K562 (cell line): ENCODE results near the gene MRPL58. TPM values are rescaled to one million over a fixed set of nuclear protein-coding genes. Genes with fewer than 3 reads are reported as not detected.
A peak's percentile ranks its signal among the peaks of the same experiment; 100 is the strongest.

Source experiments
- CBFB ChIP-seq: sonication (generic); formaldehyde crosslinking; IDR thresholded peaks from 2 replicates; pipeline ENCODE4 v1.4.0; 2020; ENCODE audit warnings: mild to moderate bottlenecking, missing genetic modification reagents
- CTBP1 ChIP-seq: fragments of 450-650 bp; IDR thresholded peaks from 2 replicates; pipeline ENCODE4 v1.6.1; 2016; ENCODE audit warnings: borderline replicate concordance
- DMBX1 ChIP-seq: fragments of 250-450 bp; sonication (Bioruptor Pico); IDR thresholded peaks from 2 replicates; pipeline ENCODE4 v1.8.0; 2022; ENCODE audit warnings: inconsistent platforms, mild to moderate bottlenecking, moderate library complexity, borderline replicate concordance
- HDAC1 ChIP-seq, 2 experiments: fragments of 450-650 bp; IDR thresholded peaks; 2 replicates each; pipeline ENCODE4 v1.6.1; 2016 to 2017; ENCODE audit warnings: inconsistent platforms in 1 of 2, mild to moderate bottlenecking in 1 of 2, moderate library complexity in 1 of 2
- KLF16 ChIP-seq: IDR thresholded peaks from 2 replicates; pipeline ENCODE4 v1.6.1; 2016; ENCODE audit warnings: antibody characterized with exemption
- L3MBTL2 ChIP-seq: fragments of 450-650 bp; IDR thresholded peaks from 2 replicates; pipeline ENCODE4 v1.6.1; 2016; ENCODE audit warnings: mild to moderate bottlenecking, moderate library complexity
- MAFF ChIP-seq: IDR thresholded peaks from 2 replicates; pipeline ENCODE4 v1.6.1; 2012; ENCODE audit warnings: low read length, improper control_type of control experiment
- MLLT1 ChIP-seq, 2 experiments: fragments of 450-650 bp; IDR thresholded peaks; 2 replicates each; pipeline ENCODE4 v1.6.1; 2016
- NFYB ChIP-seq: IDR thresholded peaks from 2 replicates; pipeline ENCODE4 v1.6.1; 2011; ENCODE audit warnings: mild to moderate bottlenecking, moderate library complexity; ENCODE audit not compliant: insufficient read length; ENCODE audit errors: extremely low read depth
- NRF1 ChIP-seq, 2 experiments: fragments of 450-650 bp; IDR thresholded peaks in 1 of 2; conservative IDR thresholded peaks in 1 of 2; 2 replicates each; pipeline ENCODE4 v1.6.1; 2014; ENCODE audit warnings: mild to moderate bottlenecking in 2 of 2
- PKNOX1 ChIP-seq: fragments of 450-650 bp; IDR thresholded peaks from 2 replicates; pipeline ENCODE4 v1.6.1; 2016
- PURB ChIP-seq: sonication (generic); formaldehyde crosslinking; IDR thresholded peaks from 2 replicates; pipeline ENCODE4 v1.9.0; 2021; ENCODE audit warnings: low read depth, mild to moderate bottlenecking, missing genetic modification reagents
- RNF219 ChIP-seq: fragments of 250-450 bp; sonication (Bioruptor Pico); IDR thresholded peaks from 2 replicates; pipeline ENCODE4 v1.5.0; 2022; ENCODE audit warnings: mild to moderate bottlenecking
- ZBED1 ChIP-seq: IDR thresholded peaks from 2 replicates; pipeline ENCODE4 v1.6.1; 2014
- ZKSCAN8 ChIP-seq: fragments of 200-800 bp; sonication (Bioruptor generic); IDR thresholded peaks from 2 replicates; pipeline ENCODE4 v1.6.1; 2016; ENCODE audit warnings: missing genetic modification characterization, missing compliant biosample characterization
- ZNF121 ChIP-seq: sonication (generic); formaldehyde crosslinking; conservative IDR thresholded peaks from 2 replicates; pipeline ENCODE4 v1.8.0; 2022; ENCODE audit warnings: missing genetic modification reagents
- ZNF217 ChIP-seq: sonication (generic); formaldehyde crosslinking; IDR thresholded peaks from 2 replicates; pipeline ENCODE4 v1.8.0; 2022; ENCODE audit warnings: mild to moderate bottlenecking, missing genetic modification reagents
- ZNF282 ChIP-seq: sonication (generic); formaldehyde crosslinking; IDR thresholded peaks from 2 replicates; pipeline ENCODE4 v1.8.1; 2023; ENCODE audit warnings: missing genetic modification reagents
- polyA plus RNA-seq, 8 experiments: library from polyadenylated mRNA; depleted of rRNA in 4 of 8; stranded (reverse) in 5 of 8; unstranded in 3 of 8; fragments of >200 nt; fragmentation: Nextera tagmentation in 2 of 8; fragmentation: Illumina TruSeq in 1 of 8; extraction: Ambion mirVana in 2 of 8; extraction: Trizol in 1 of 8; gene quantifications; 2 replicates each; pipeline versions ENCODE4 v1.2.1 to v1.2.3, GENCODE V29; 2011 to 2014; ENCODE audit warnings: inconsistent platforms in 1 of 8, missing spikeins in 1 of 8
- total RNA-seq, 7 experiments: library from RNA; depleted of rRNA in 6 of 7; stranded (reverse); fragments of >200 nt in 6 of 7; fragmentation: Illumina TruSeq in 2 of 7; extraction: Trizol in 2 of 7; gene quantifications; 2 replicates each; pipeline versions ENCODE4 v1.2.1 to v1.2.3, GENCODE V29; 2011 to 2021; ENCODE audit warnings: low replicate concordance in 1 of 7

MRPL58 gene
- total and polyA plus RNA-seq, 9 of the 15 experiments (the other 6 are each of a cell fraction or from before 2014, with no cell fraction given): 30.8 to 107 (median 72.4) TPM

- TF ChIP-seq PKNOX1: peak; percentile 67
- no peak for TF ChIP-seq ZNF217 (CRISPR knock-in tag)
- TF ChIP-seq HDAC1 (IDR thresholded peaks at IDR 0.05): peak in 1 of 2 experiments; percentile 65; a peak in 2 of 4 replicates
- TF ChIP-seq CTBP1: peak; percentile 88
- TF ChIP-seq ZNF282 (CRISPR knock-in tag): no peak
- TF ChIP-seq ZNF121: no peak
- TF ChIP-seq PURB: no peak
- no peak for TF ChIP-seq ZBED1
- peak; percentile 31 for TF ChIP-seq NFYB
- no peak for TF ChIP-seq CBFB (CRISPR knock-in tag)
- 0 out of 2 replicates have a peak, but pooled peaks have one; percentile 26 for TF ChIP-seq L3MBTL2
- no peak for TF ChIP-seq RNF219
- no peak for TF ChIP-seq KLF16
- peak; percentile 50 to 56 for TF ChIP-seq NRF1 (conservative IDR thresholded peaks at IDR 0.05 in 1 of 2, IDR thresholded peaks at IDR 0.05 in 1 of 2)
- TF ChIP-seq MAFF: 0 out of 2 replicates have a peak, but pooled peaks have one; percentile 14
- 0 out of 2 replicates have a peak, but pooled peaks have one; percentile 47 for TF ChIP-seq DMBX1
- 0 out of 4 replicates have a peak, but pooled peaks of 1 of the 2 experiments have one; percentile 14 for TF ChIP-seq MLLT1 (IDR thresholded peaks at IDR 0.05)
- no peak for TF ChIP-seq ZKSCAN8 (CRISPR knock-in tag)
Observed at GRCh38 chr17:75036643-75037268, 24.3 kb downstream of the MRPL58 start (continued).
